ENCODE results near the gene TMEM208.

TMEM208 gene

DNA sequence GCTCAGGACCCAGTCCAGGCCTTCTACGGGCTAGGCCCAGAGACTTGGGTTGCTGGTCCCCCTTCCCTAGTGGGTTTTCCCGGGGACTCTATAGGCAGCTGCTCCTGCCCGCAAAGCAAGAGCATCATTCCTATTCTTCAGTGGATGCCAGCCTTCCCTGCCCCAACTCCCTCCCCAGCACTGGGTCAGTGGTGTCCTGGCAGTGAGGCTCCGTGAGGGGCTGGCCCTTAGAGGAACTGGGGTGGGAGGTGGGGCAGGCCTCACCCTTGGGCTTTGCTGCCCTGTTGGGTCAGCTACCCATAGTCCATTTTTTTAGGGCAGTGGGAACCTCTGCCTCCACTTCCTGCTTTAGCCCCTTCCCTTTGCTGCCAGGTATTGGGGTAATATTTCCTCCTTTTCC is 44.5 kb downstream of the TMEM208 start:
- no peak overlapping the region for H3K27ac ChIP-seq (ENCODE audit: low read depth, low read length)
- 91% methylated on average over 4 of the region's 4 CpGs for WGBS
- H3K36me3 ChIP-seq (ENCODE audit: insufficient read depth, low read length) = no peaks in the 10 kb centered on the region
- peaks cover 6% of the 10 kb centered on the region; the same call in 1 of the 2 replicates for H3K4me1 ChIP-seq (ENCODE audit: insufficient read depth, low read length)
- H3K9ac ChIP-seq (ENCODE audit: low read depth, low read length) = no peak overlapping the region
- H3K4me3 ChIP-seq (ENCODE audit: low read length) = no peak overlapping the region
- no peaks in the 10 kb centered on the region for H3K9me3 ChIP-seq (ENCODE audit: insufficient read depth, low read depth, low read length)
- H3K27me3 ChIP-seq (ENCODE audit: insufficient read depth, low read length) = no peaks in the 10 kb centered on the region

GRCh38 chr16:67275321-67275720 is 48.4 kb downstream of the TMEM208 start:
- 0 out of 2 replicates have a peak, but pooled peaks cover 2% of the 10 kb centered on the region for H3K36me3 ChIP-seq (ENCODE audit: insufficient read depth, low read length)
- 86% methylated on average over 2 of the region's 2 CpGs for WGBS
- no peak overlapping the region for H3K9ac ChIP-seq (ENCODE audit: low read depth, low read length)
- peaks cover 13% of the 10 kb centered on the region for H3K27me3 ChIP-seq (ENCODE audit: insufficient read depth, low read length)
- no peak overlapping the region for H3K4me3 ChIP-seq (ENCODE audit: low read length)
- no peaks in the 10 kb centered on the region for H3K4me1 ChIP-seq (ENCODE audit: insufficient read depth, low read length)
- H3K27ac ChIP-seq (ENCODE audit: low read depth, low read length) = no peak overlapping the region
- no peaks in the 10 kb centered on the region for H3K9me3 ChIP-seq (ENCODE audit: insufficient read depth, low read depth, low read length)

GRCh38 chr16:67277294-67277998 is 50.5 kb downstream of the TMEM208 start:
- Histone ChIP-seq H3K4me1 (ENCODE audit: insufficient read depth, low read length) (no peaks in the 10 kb centered on the region), H3K27ac (ENCODE audit: low read depth, low read length) (no peak overlapping the region), H3K9me3 (ENCODE audit: insufficient read depth, low read depth, low read length) (no peaks in the 10 kb centered on the region), H3K4me3 (ENCODE audit: low read length) (no peak overlapping the region), H3K36me3 (ENCODE audit: insufficient read depth, low read length) (0 out of 2 replicates have a peak, but pooled peaks cover 2% of the 10 kb centered on the region), H3K27me3 (ENCODE audit: insufficient read depth, low read length) (peaks cover 13% of the 10 kb centered on the region), H3K9ac (ENCODE audit: low read depth, low read length) (no peak overlapping the region)
- 91% methylated on average over 4 of the region's 4 CpGs for WGBS

DNA sequence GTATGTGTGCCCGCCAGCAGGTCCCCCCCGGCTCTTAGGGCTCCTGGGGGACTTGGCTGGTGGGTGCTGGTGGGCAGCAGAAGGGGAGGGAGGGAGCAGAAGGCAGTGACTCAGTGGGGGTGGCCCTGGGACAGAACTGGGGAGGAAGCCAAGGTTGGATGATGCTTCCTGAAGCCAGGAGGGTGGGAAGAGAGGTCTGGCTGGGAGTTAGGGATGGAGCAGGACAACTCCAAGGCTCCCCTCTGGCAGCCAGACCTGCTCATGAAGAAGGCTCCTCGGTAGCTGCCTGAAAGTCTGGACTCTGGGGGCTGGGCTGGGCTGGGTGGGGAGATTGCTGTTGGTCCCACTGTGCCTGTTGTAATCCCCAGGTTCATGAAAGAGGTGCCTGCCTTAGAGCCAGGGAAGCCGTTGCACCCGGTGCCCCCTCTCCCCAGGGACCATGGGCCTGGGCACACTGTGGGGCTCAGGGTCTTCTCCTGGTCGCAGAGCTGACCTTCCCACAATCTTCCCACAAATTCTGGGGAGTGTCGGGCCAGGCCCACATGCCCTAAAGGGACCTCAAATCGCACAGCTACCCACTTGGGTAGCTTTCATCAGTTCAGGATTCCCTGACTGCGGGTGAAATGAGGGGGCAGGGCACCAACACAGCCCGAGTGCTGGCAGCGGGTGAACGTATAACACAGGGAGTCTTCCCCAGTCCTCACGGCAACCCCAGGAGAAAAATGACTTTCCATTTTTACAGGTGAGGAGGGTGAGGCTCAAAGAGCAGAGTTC is 51.3 kb downstream of the TMEM208 start:
- Histone ChIP-seq H3K9me3 (ENCODE audit: insufficient read depth, low read depth, low read length) (no peaks in the 10 kb centered on the region), H3K36me3 (ENCODE audit: insufficient read depth, low read length) (0 out of 2 replicates have a peak, but pooled peaks cover 2% of the 10 kb centered on the region), H3K27ac (ENCODE audit: low read depth, low read length) (no peak overlapping the region), H3K9ac (ENCODE audit: low read depth, low read length) (peak overlapping the region; percentile 47; the same call in 1 of the 2 replicates), H3K4me3 (ENCODE audit: low read length) (peak overlapping the region; percentile 69), H3K4me1 (ENCODE audit: insufficient read depth, low read length) (no peaks in the 10 kb centered on the region), H3K27me3 (ENCODE audit: insufficient read depth, low read length) (peaks cover 13% of the 10 kb centered on the region)
- 84% methylated on average over 13 of the region's 13 CpGs for WGBS
